ENCODE measurements around the gene CPA5.

Gene CPA5

GRCh38 chr7:130381468-130382312, 37.1 kb downstream of the CPA5 start:
- no peak for DNase-seq (ENCODE audit: low read depth)
- H3K9me3 ChIP-seq (ENCODE audit: control insufficient read depth, low read length), result peaks cover under 1% of the 10 kb centered on the region
- peaks cover 14% of the 10 kb centered on the region for H3K4me1 ChIP-seq (ENCODE audit: control insufficient read depth, insufficient read depth, low read length)

GRCh38 chr7:130383187-130383980, 38.8 kb downstream of the CPA5 start:
- no peak overlapping the region for H3K9ac ChIP-seq (ENCODE audit: low read length)
- H3K27me3 ChIP-seq (replicated peaks; ENCODE audit: control insufficient read depth, insufficient read depth, low read length), result no peaks in the 10 kb centered on the region
- no peaks in the 10 kb centered on the region for H3K9me3 ChIP-seq (ENCODE audit: control insufficient read depth, low read length)
- no peak for DNase-seq (ENCODE audit: low read depth)
- peaks cover 31% of the 10 kb centered on the region for H3K4me1 ChIP-seq (ENCODE audit: control insufficient read depth, insufficient read depth, low read length)
- H3K36me3 ChIP-seq (ENCODE audit: control insufficient read depth, insufficient read depth, low read length, severe bottlenecking), result no peaks in the 10 kb centered on the region
- H3K4me3 ChIP-seq (ENCODE audit: low read length), result no peak overlapping the region

More at GRCh38 chr7:130381468-130382312, 37.1 kb downstream of the CPA5 start:
- no peak overlapping the region for H3K4me3 ChIP-seq (ENCODE audit: low read length)
- H3K36me3 ChIP-seq (ENCODE audit: control insufficient read depth, insufficient read depth, low read length, severe bottlenecking), result no peaks in the 10 kb centered on the region
- no peak overlapping the region for H3K9ac ChIP-seq (ENCODE audit: low read length)
- no peaks in the 10 kb centered on the region for H3K27me3 ChIP-seq (replicated peaks; ENCODE audit: control insufficient read depth, insufficient read depth, low read length)

GRCh38 chr7:130384371-130384801, 39.8 kb downstream of the CPA5 start:
- Histone ChIP-seq H3K27me3 (replicated peaks; ENCODE audit: control insufficient read depth, insufficient read depth, low read length) (no peaks in the 10 kb centered on the region), H3K36me3 (ENCODE audit: control insufficient read depth, insufficient read depth, low read length, severe bottlenecking) (no peaks in the 10 kb centered on the region), H3K9ac (ENCODE audit: low read length) (no peak overlapping the region), H3K4me1 (ENCODE audit: control insufficient read depth, insufficient read depth, low read length) (peaks cover 31% of the 10 kb centered on the region), H3K4me3 (ENCODE audit: low read length) (no peak overlapping the region), H3K9me3 (ENCODE audit: control insufficient read depth, low read length) (no peaks in the 10 kb centered on the region)
- DNase-seq (ENCODE audit: low read depth), result no peak

- Histone ChIP-seq H3K27me3 (replicated peaks; ENCODE audit: control insufficient read depth, insufficient read depth, low read length) (no peaks in the 10 kb centered on the region), H3K9me3 (ENCODE audit: control insufficient read depth, low read length) (no peaks in the 10 kb centered on the region), H3K36me3 (ENCODE audit: control insufficient read depth, insufficient read depth, low read length, severe bottlenecking) (no peaks in the 10 kb centered on the region), H3K4me1 (ENCODE audit: control insufficient read depth, insufficient read depth, low read length) (peaks cover 29% of the 10 kb centered on the region), H3K4me3 (ENCODE audit: low read length) (no peak overlapping the region), H3K9ac (ENCODE audit: low read length) (no peak overlapping the region)
- DNase-seq (ENCODE audit: low read depth), result no peak
Observed at GRCh38 chr7:130384841-130385599, 40.4 kb downstream of the CPA5 start.

GRCh38 chr7:130385600-130386066, 41.0 kb downstream of the CPA5 start:
- Histone ChIP-seq H3K4me1 (ENCODE audit: control insufficient read depth, insufficient read depth, low read length) (peaks cover 29% of the 10 kb centered on the region), H3K27me3 (replicated peaks; ENCODE audit: control insufficient read depth, insufficient read depth, low read length) (no peaks in the 10 kb centered on the region), H3K4me3 (ENCODE audit: low read length) (no peak overlapping the region), H3K9ac (ENCODE audit: low read length) (no peak overlapping the region), H3K9me3 (ENCODE audit: control insufficient read depth, low read length) (no peaks in the 10 kb centered on the region), H3K36me3 (ENCODE audit: control insufficient read depth, insufficient read depth, low read length, severe bottlenecking) (no peaks in the 10 kb centered on the region)
- no peak for DNase-seq (ENCODE audit: low read depth)

- Histone ChIP-seq H3K9me3 (ENCODE audit: control insufficient read depth, low read length) (no peaks in the 10 kb centered on the region), H3K36me3 (ENCODE audit: control insufficient read depth, insufficient read depth, low read length, severe bottlenecking) (no peaks in the 10 kb centered on the region), H3K9ac (ENCODE audit: low read length) (peak overlapping the region; percentile 74), H3K4me1 (ENCODE audit: control insufficient read depth, insufficient read depth, low read length) (peaks cover 36% of the 10 kb centered on the region), H3K4me3 (ENCODE audit: low read length) (no peak overlapping the region), H3K27me3 (replicated peaks; ENCODE audit: control insufficient read depth, insufficient read depth, low read length) (no peaks in the 10 kb centered on the region)
- no peak for DNase-seq (ENCODE audit: low read depth)
Observed at GRCh38 chr7:130386876-130387275, 42.3 kb downstream of the CPA5 start.

GRCh38 chr7:130387306-130387627, 42.7 kb downstream of the CPA5 start:
- Histone ChIP-seq H3K9ac (ENCODE audit: low read length) (peak overlapping the region; percentile 74), H3K4me1 (ENCODE audit: control insufficient read depth, insufficient read depth, low read length) (peaks cover 40% of the 10 kb centered on the region), H3K27me3 (replicated peaks; ENCODE audit: control insufficient read depth, insufficient read depth, low read length) (no peaks in the 10 kb centered on the region), H3K9me3 (ENCODE audit: control insufficient read depth, low read length) (no peaks in the 10 kb centered on the region), H3K4me3 (ENCODE audit: low read length) (no peak overlapping the region), H3K36me3 (ENCODE audit: control insufficient read depth, insufficient read depth, low read length, severe bottlenecking) (no peaks in the 10 kb centered on the region)
- DNase-seq (ENCODE audit: low read depth), result no peak

GRCh38 chr7:130387628-130388403, 43.2 kb downstream of the CPA5 start:
- Histone ChIP-seq H3K9ac (ENCODE audit: low read length) (peak overlapping the region; percentile 59), H3K27me3 (replicated peaks; ENCODE audit: control insufficient read depth, insufficient read depth, low read length) (no peaks in the 10 kb centered on the region), H3K36me3 (ENCODE audit: control insufficient read depth, insufficient read depth, low read length, severe bottlenecking) (no peaks in the 10 kb centered on the region), H3K4me3 (ENCODE audit: low read length) (no peak overlapping the region), H3K4me1 (ENCODE audit: control insufficient read depth, insufficient read depth, low read length) (peaks cover 46% of the 10 kb centered on the region), H3K9me3 (ENCODE audit: control insufficient read depth, low read length) (no peaks in the 10 kb centered on the region)
- DNase-seq (ENCODE audit: low read depth), result no peak

- DNase-seq (ENCODE audit: low read depth), result no peak
- no peaks in the 10 kb centered on the region for H3K27me3 ChIP-seq (replicated peaks; ENCODE audit: control insufficient read depth, insufficient read depth, low read length)
- H3K36me3 ChIP-seq (ENCODE audit: control insufficient read depth, insufficient read depth, low read length, severe bottlenecking), result no peaks in the 10 kb centered on the region
- H3K4me1 ChIP-seq (ENCODE audit: control insufficient read depth, insufficient read depth, low read length), result peaks cover 54% of the 10 kb centered on the region
- H3K4me3 ChIP-seq (ENCODE audit: low read length), result no peak overlapping the region
- H3K9ac ChIP-seq (ENCODE audit: low read length), result no peak overlapping the region
- H3K9me3 ChIP-seq (ENCODE audit: control insufficient read depth, low read length), result no peaks in the 10 kb centered on the region
Observed at GRCh38 chr7:130388671-130389070, 44.1 kb downstream of the CPA5 start.

GRCh38 chr7:130390486-130390885, 45.9 kb downstream of the CPA5 start:
- H3K36me3 ChIP-seq (ENCODE audit: control insufficient read depth, insufficient read depth, low read length, severe bottlenecking), result no peaks in the 10 kb centered on the region
- H3K4me1 ChIP-seq (ENCODE audit: control insufficient read depth, insufficient read depth, low read length), result peaks cover 64% of the 10 kb centered on the region
- H3K9me3 ChIP-seq (ENCODE audit: control insufficient read depth, low read length), result no peaks in the 10 kb centered on the region
- peak; percentile 33 for DNase-seq (ENCODE audit: low read depth)
- H3K4me3 ChIP-seq (ENCODE audit: low read length), result no peak overlapping the region
- H3K9ac ChIP-seq (ENCODE audit: low read length), result peak overlapping the region; percentile 37
- no peaks in the 10 kb centered on the region for H3K27me3 ChIP-seq (replicated peaks; ENCODE audit: control insufficient read depth, insufficient read depth, low read length)

Measured in adipocyte (in vitro differentiated cells).